Measurements from ENCODE around the gene SQSTM1. TPM values are rescaled to one million over a fixed set of nuclear protein-coding genes. Genes with fewer than 3 reads are reported as not detected.

SQSTM1 gene
- 181 and 185 TPM in 2 replicates for polyA plus RNA-seq (2012; rRNA removed)
- polyA plus RNA-seq (2012; cell fraction: cytosol; rRNA removed): 98.5 and 121 TPM in 2 replicates
- polyA plus RNA-seq (2012; cell fraction: nucleus; rRNA removed): 413 and 442 TPM in 2 replicates

- Histone ChIP-seq H2AFZ (ENCODE audit: low read depth) (0 out of 2 replicates have a peak within 1 kb of the TSS, but pooled peaks have one; percentile 49), H3K79me2 (ENCODE audit: insufficient read depth) (peaks cover 53% of the 10 kb centered on the region), H3K9me2 (no peaks in the 10 kb centered on the region), H3K36me3 (replicated peaks in 1 of 2; ENCODE audit: control insufficient read depth in 1 of 2, insufficient read depth in 2 of 2, low read length in 1 of 2) (peaks cover 28 to 31% of the 10 kb centered on the region in 2 experiments), H3K27ac (ENCODE audit: low read depth in 2 of 2, low read length in 1 of 2) (peak within 1 kb of the TSS; percentile 84 to 94), H3K4me1 (ENCODE audit: control insufficient read depth in 1 of 2, insufficient read depth in 2 of 2, low read depth in 1 of 2, low read length in 1 of 2) (peaks cover 22 to 39% of the 10 kb centered on the region in 2 experiments), H3K27me3 (ENCODE audit: insufficient read depth) (no peaks in the 10 kb centered on the region), H3F3A (replicated peaks; ENCODE audit: insufficient read depth) (peaks cover 11% of the 10 kb centered on the region), H3K9me3 (no peaks in the 10 kb centered on the region), H3K9ac (peak within 1 kb of the TSS; percentile 97), H3K4me3 (ENCODE audit: low read depth in 2 of 2, low read length in 1 of 2) (peak within 1 kb of the TSS; percentile 97), H4K20me1 (ENCODE audit: insufficient read depth) (peaks cover 47% of the 10 kb centered on the region), H3K4me2 (peak within 1 kb of the TSS; percentile 75)
- under 1% methylated on average over 18 of the region's 81 CpGs for WGBS (ENCODE audit: low lambda C conversion rate)
- POLR2A ChIA-PET: interaction anchor here (0.7 to 1.7 kb wide), 5 partner anchors 10 to 88 kb away, joined by 3 to 4 read pairs (median 3); partner anchors contain the start of gene MAML1
- CTCF ChIA-PET: interaction anchor here (0.6 to 1.7 kb wide), 4 partner anchors 9 to 46 kb away, joined by 3 to 5 read pairs (median 4); no protein-coding TSS in a partner anchor
- DNase-seq: peak; percentile 95
- TF ChIP-seq RAD21 (IDR thresholded peaks at IDR 0.05; ENCODE audit: low read length) (no peak), RFX5 (IDR thresholded peaks at IDR 0.05; ENCODE audit: low read length) (no peak), EP300 (IDR thresholded peaks at IDR 0.05; ENCODE audit: borderline replicate concordance in 1 of 2, low read depth in 1 of 2, low read length in 1 of 2) (peak in 1 of 2 experiments; percentile 33; a peak in 1 of 4 replicates), PBX3 (IDR thresholded peaks at IDR 0.05) (peak; percentile 45; the same call in 1 of the 2 replicates), FOXJ3 (CRISPR knock-in tag; IDR thresholded peaks at IDR 0.05) (no peak), RXRA (IDR thresholded peaks at IDR 0.05; ENCODE audit: borderline replicate concordance, low read depth) (no peak), ELF1 (IDR thresholded peaks at IDR 0.05) (no peak), CHD2 (IDR thresholded peaks at IDR 0.05; ENCODE audit: low read length, partially characterized antibody) (peak; percentile 69), NFIC (IDR thresholded peaks at IDR 0.05; ENCODE audit: borderline replicate concordance) (0 out of 2 replicates have a peak, but pooled peaks have one; percentile 32), SMC3 (IDR thresholded peaks at IDR 0.05; ENCODE audit: low read depth, low read length) (no peak), GATA2 (CRISPR knock-in tag; IDR thresholded peaks at IDR 0.05) (no peak), USF2 (IDR thresholded peaks at IDR 0.05; ENCODE audit: borderline replicate concordance, low read depth, low read length) (no peak), CTCF (IDR thresholded peaks at IDR 0.05) (no peak), EZH2phosphoT487 (IDR thresholded peaks at IDR 0.05; ENCODE audit: borderline replicate concordance, low read depth) (no peak), TCF12 (IDR thresholded peaks at IDR 0.05) (peak; percentile 22; the same call in 1 of the 2 replicates), GABPA (IDR thresholded peaks at IDR 0.05; ENCODE audit: low read depth) (no peak), SIN3A (IDR thresholded peaks at IDR 0.05; ENCODE audit: borderline replicate concordance, low read depth, low read length) (0 out of 2 replicates have a peak, but pooled peaks have one; percentile 73), POLR2AphosphoS5 (IDR thresholded peaks at IDR 0.05; ENCODE audit: low read depth, low read length) (peak; percentile 99), ZBTB33 (IDR thresholded peaks at IDR 0.05; ENCODE audit: borderline replicate concordance, low read depth) (no peak), NRF1 (IDR thresholded peaks at IDR 0.05; ENCODE audit: low read depth, low read length) (no peak), MXI1 (IDR thresholded peaks at IDR 0.05; ENCODE audit: low read depth, low read length) (no peak; the same call in 1 of the 2 replicates), YY1 (IDR thresholded peaks at IDR 0.05; ENCODE audit: low read depth) (peak; percentile 64; the same call in 1 of the 2 replicates), JUND (IDR thresholded peaks at IDR 0.05) (no peak), TEAD4 (IDR thresholded peaks at IDR 0.05; ENCODE audit: borderline replicate concordance, insufficient read depth) (no peak)
- TF ChIP-seq, protein P1, sequence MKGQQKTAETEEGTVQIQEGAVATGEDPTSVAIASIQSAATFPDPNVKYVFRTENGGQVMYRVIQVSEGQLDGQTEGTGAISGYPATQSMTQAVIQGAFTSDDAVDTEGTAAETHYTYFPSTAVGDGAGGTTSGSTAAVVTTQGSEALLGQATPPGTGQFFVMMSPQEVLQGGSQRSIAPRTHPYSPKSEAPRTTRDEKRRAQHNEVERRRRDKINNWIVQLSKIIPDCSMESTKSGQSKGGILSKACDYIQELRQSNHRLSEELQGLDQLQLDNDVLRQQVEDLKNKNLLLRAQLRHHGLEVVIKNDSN (IDR thresholded peaks at IDR 0.05; ENCODE audit: borderline replicate concordance, low read depth): no peak
Observed at GRCh38 chr5:179820483-179821297, at the start of gene SQSTM1. Gene SQSTM1, plus strand, starts transcription at chr5:179820905. Its CDS starts 32 bp downstream, at chr5:179820937.

Data from SK-N-SH (cell line).